Measurements from ENCODE around the gene RADIL.

RADIL gene

GRCh38 chr7:4878336-4879335 lies 4.9 kb downstream of the RADIL start:
- DNase-seq (ENCODE audit: low read depth in 1 of 2, low spot score in 1 of 2): no peak
- TF ChIP-seq SPI1 (IDR thresholded peaks at IDR 0.05; ENCODE audit: borderline replicate concordance, low read depth) (no peak), POLR2AphosphoS5 (IDR thresholded peaks at IDR 0.05; ENCODE audit: low read depth) (no peak), GABPA (IDR thresholded peaks at IDR 0.05; ENCODE audit: low read depth) (no peak), REST (IDR thresholded peaks at IDR 0.05; ENCODE audit: insufficient replicate concordance, low read depth) (no peak), CTCF (IDR thresholded peaks at IDR 0.05; ENCODE audit: insufficient read depth, low read length) (no peak)

GRCh38 chr7:4876586-4876985 lies 6.9 kb downstream of the RADIL start:
- TF ChIP-seq REST (IDR thresholded peaks at IDR 0.05; ENCODE audit: insufficient replicate concordance, low read depth) (no peak), POLR2AphosphoS5 (IDR thresholded peaks at IDR 0.05; ENCODE audit: low read depth) (no peak), CTCF (IDR thresholded peaks at IDR 0.05; ENCODE audit: insufficient read depth, low read length) (no peak), SPI1 (IDR thresholded peaks at IDR 0.05; ENCODE audit: borderline replicate concordance, low read depth) (no peak), GABPA (IDR thresholded peaks at IDR 0.05; ENCODE audit: low read depth) (no peak)
- Histone ChIP-seq H3K27ac (replicated peaks) (no peak overlapping the region), H3K27me3 (ENCODE audit: insufficient read depth, poor library complexity, severe bottlenecking) (no peaks in the 10 kb centered on the region), H3K4me3 (replicated peaks; ENCODE audit: insufficient read depth, low read length) (no peak overlapping the region)
- no peak for DNase-seq (ENCODE audit: low read depth in 1 of 2, low spot score in 1 of 2)

More at GRCh38 chr7:4878336-4879335, 4.9 kb downstream of the RADIL start:
- no peak overlapping the region for H3K27ac ChIP-seq (replicated peaks)
- H3K27me3 ChIP-seq (ENCODE audit: insufficient read depth, poor library complexity, severe bottlenecking): peaks cover 8% of the 10 kb centered on the region
- H3K4me3 ChIP-seq (replicated peaks; ENCODE audit: insufficient read depth, low read length): no peak overlapping the region

- no peak for TF ChIP-seq GABPA (IDR thresholded peaks at IDR 0.05; ENCODE audit: low read depth)
- no peak for TF ChIP-seq REST (IDR thresholded peaks at IDR 0.05; ENCODE audit: insufficient replicate concordance, low read depth)
- no peak for TF ChIP-seq CTCF (IDR thresholded peaks at IDR 0.05; ENCODE audit: insufficient read depth, low read length)
- no peak for TF ChIP-seq POLR2AphosphoS5 (IDR thresholded peaks at IDR 0.05; ENCODE audit: low read depth)
- no peak for TF ChIP-seq SPI1 (IDR thresholded peaks at IDR 0.05; ENCODE audit: borderline replicate concordance, low read depth)
- H3K4me3 ChIP-seq (replicated peaks; ENCODE audit: insufficient read depth, low read length): no peak overlapping the region
- H3K27ac ChIP-seq (replicated peaks): no peak overlapping the region
Measured at GRCh38 chr7:4875391-4875790, 8.1 kb downstream of the RADIL start.

More at GRCh38 chr7:4875391-4875790, 8.1 kb downstream of the RADIL start:
- DNase-seq (ENCODE audit: low read depth in 1 of 2, low spot score in 1 of 2): no peak
- H3K27me3 ChIP-seq (ENCODE audit: insufficient read depth, poor library complexity, severe bottlenecking): peaks cover 3% of the 10 kb centered on the region
